ENCODE data around the gene TMTC1. TPM values are rescaled to one million over a fixed set of nuclear protein-coding genes. Genes with fewer than 3 reads are reported as not detected.

The TMTC1 gene
- total RNA-seq, 1 experiment from 2014 or later, result 12.7 TPM

DNA sequence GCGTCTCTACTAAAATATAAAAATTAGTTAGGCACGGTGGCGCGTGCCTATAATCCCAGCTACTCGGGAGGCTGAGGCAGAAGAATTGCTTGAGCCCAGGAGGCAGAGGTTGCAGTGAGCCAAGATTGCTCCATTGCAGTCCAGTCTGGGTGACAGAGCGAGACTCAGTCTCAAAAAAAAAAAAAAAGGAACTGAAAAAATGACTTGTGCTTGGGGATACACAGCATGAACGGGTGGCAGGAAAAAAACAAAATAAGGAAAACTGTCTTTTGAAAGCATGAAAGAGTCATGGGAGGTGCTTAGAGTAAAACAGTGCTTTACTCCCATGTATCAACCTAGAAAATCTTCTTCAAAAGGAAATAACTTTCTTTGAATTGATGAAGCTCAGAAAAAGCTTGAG, 80.8 kb downstream of the TMTC1 start:
- DNase-seq (ENCODE audit: low read depth, low spot score), result no peak
- in situ Hi-C loops (cut with HindIII; ENCODE audit: low pct_unique_long_range_greater_than_20kb, low sequenced_read_pairs), result no loop called here

DNA sequence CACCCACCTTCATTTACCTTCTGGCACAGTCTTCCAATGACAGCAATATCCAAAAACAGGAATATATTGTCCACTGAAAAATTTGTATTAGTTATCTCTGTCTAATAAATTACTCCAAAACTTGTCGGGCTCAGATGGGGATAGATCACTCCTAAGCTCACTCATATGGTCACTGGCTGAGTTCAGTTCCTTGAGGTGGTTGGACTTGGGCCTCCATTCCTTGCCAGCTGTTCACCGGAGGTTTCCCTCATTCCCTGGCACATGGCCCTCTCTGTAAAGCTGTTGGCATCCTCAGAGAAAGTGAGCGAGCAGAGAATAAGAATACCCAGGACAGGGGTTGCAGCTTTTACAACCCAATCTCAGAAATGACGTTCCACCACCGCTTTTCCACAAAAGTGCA, 81.5 kb downstream of the TMTC1 start:
- DNase-seq (ENCODE audit: low read depth, low spot score), result no peak
- in situ Hi-C loops (cut with HindIII; ENCODE audit: low pct_unique_long_range_greater_than_20kb, low sequenced_read_pairs), result no loop called here

DNA sequence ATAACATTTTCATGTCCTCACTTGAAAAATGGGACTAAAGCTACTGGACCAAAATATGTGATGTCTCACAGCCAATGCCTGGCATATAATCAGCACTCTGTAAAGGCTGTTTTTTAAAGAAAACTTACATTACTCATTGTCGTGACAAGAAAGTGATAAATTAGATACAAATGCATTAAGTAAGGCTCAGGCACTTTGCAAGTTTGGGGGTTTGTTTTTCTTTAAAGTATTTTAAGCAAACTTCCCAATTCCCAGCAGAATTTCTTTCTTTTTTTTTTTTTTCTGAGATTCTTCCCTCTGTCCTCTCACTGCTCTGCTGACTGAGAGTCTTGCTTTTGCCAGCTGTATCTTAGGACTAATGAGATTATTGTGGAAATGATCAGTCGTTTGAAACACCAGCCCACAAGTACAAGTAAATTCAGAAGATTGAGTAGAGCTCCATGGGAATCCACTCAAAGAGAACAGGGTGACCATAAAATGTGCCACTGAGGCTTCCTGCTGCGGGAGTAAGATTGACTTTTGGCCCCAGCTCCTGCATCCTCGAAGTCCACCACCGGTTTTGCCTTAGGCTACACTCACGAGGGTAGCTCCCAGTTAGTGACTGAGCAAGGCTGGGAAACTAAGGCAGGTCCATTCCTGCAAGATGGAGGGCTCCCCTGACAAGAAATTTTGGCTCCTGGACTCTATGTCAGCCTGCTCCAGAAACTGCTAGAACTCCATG, 82.8 kb downstream of the TMTC1 start:
- in situ Hi-C loops (cut with HindIII; ENCODE audit: low pct_unique_long_range_greater_than_20kb, low sequenced_read_pairs), result no loop called here
- DNase-seq (ENCODE audit: low read depth, low spot score), result no peak

- in situ Hi-C loops (cut with HindIII; ENCODE audit: low pct_unique_long_range_greater_than_20kb, low sequenced_read_pairs), result no loop called here
- no peak for DNase-seq (ENCODE audit: low read depth, low spot score)
These were observed 85.0 kb downstream of the TMTC1 start for GRCh38 chr12:29698756-29699155.

GRCh38 chr12:29695800-29696199, 87.9 kb downstream of the TMTC1 start:
- no peak for DNase-seq (ENCODE audit: low read depth, low spot score)
- in situ Hi-C loops (cut with HindIII; ENCODE audit: low pct_unique_long_range_greater_than_20kb, low sequenced_read_pairs), result no loop called here

DNA sequence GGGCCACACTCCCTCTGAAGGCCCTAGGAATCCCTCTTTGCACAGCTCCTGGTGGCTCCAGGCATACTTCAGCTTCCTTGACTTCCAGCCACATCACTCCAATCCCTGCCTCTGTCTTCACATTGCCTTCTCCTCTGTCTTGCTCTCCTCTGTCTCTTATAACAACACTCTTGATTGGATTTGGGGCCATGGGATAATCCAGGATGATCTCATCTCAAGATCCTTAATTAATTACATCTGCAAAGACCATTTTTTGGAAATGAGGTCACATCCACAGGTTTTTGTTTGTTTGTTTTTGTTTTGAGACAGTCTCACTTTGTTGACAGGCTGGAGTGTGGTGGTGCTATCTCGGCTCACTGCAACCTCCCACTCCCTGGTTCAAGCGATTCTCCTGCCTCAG, 88.7 kb downstream of the TMTC1 start:
- no peak for DNase-seq (ENCODE audit: low read depth, low spot score)

GRCh38 chr12:29694002-29694401, 89.7 kb downstream of the TMTC1 start:
- DNase-seq (ENCODE audit: low read depth, low spot score), result no peak
- in situ Hi-C loops (cut with HindIII; ENCODE audit: low pct_unique_long_range_greater_than_20kb, low sequenced_read_pairs), result no loop called here

More for the DNA sequence above, 88.7 kb downstream of the TMTC1 start:
- in situ Hi-C loops (cut with HindIII; ENCODE audit: low pct_unique_long_range_greater_than_20kb, low sequenced_read_pairs), result no loop called here

- in situ Hi-C loops (cut with HindIII; ENCODE audit: low pct_unique_long_range_greater_than_20kb, low sequenced_read_pairs), result no loop called here
- no peak for DNase-seq (ENCODE audit: low read depth, low spot score)
These were observed 91.5 kb downstream of the TMTC1 start for GRCh38 chr12:29692237-29692636.

DNA sequence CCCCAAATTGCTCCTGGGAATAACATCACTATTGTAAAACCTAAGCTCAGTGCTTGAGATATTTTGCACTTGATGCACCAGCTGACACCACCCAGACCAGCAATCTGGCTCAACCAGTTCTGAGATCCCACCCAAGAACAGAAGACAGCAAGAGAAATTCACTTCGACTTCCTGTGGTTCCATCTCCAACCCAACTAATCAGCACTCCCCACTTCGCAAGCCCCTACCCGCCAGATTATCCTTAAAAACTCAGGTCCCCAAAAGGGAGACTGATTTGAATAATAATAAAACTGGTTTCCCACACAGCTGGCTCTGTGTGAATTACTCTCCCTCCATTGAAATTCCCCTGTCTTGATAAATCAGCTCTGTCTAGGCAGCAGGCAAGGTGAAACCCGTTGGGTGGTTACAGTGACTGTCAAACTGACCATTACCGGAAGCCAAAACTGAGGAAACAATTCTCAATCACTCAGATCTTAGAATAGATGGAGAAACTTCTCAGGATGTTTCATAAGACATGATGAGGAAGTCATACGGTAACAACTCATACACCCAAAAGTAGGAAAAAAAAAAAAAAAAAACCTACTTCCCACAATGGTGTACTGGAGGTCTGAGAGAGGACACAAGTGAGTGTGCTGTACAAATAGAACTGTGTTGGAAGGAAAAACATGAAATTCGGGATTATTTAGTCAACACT, 92.4 kb downstream of the TMTC1 start:
- no peak for DNase-seq (ENCODE audit: low read depth, low spot score)
- in situ Hi-C loops (cut with HindIII; ENCODE audit: low pct_unique_long_range_greater_than_20kb, low sequenced_read_pairs), result no loop called here

- in situ Hi-C loops (cut with HindIII; ENCODE audit: low pct_unique_long_range_greater_than_20kb, low sequenced_read_pairs), result no loop called here
These were observed 93.0 kb downstream of the TMTC1 start for GRCh38 chr12:29690728-29691127.

GRCh38 chr12:29688914-29689313, 94.8 kb downstream of the TMTC1 start:
- no peak for DNase-seq (ENCODE audit: low read depth, low spot score)
- in situ Hi-C loops (cut with HindIII; ENCODE audit: low pct_unique_long_range_greater_than_20kb, low sequenced_read_pairs), result no loop called here

More at GRCh38 chr12:29690728-29691127, 93.0 kb downstream of the TMTC1 start:
- no peak for DNase-seq (ENCODE audit: low read depth, low spot score)

DNA sequence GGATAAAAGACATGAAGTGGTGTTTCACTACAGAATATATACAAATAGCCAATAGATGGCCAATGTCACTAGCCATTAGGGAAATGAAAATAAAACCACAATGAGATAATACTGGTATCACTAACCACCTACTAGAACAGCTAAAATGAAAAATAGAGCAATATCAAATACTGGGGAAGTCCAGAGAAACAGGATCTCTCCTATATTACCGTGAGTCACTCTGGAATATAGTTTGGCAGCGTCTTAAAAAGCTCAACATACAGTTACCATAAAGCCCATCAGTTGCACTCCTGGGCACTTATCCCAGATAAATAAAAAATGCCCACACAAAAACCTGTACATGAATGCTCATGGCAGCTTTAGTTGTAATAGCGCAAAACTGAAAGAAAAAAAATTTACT, 101.7 kb downstream of the TMTC1 start:
- no peak for DNase-seq (ENCODE audit: low read depth, low spot score)
- in situ Hi-C loops (cut with HindIII; ENCODE audit: low pct_unique_long_range_greater_than_20kb, low sequenced_read_pairs), result no loop called here

- in situ Hi-C loops (cut with HindIII; ENCODE audit: low pct_unique_long_range_greater_than_20kb, low sequenced_read_pairs), result no loop called here
These were observed 102.4 kb downstream of the TMTC1 start for GRCh38 chr12:29681370-29681769.

GRCh38 chr12:29676676-29677075, 107.1 kb downstream of the TMTC1 start:
- in situ Hi-C loops (cut with HindIII; ENCODE audit: low pct_unique_long_range_greater_than_20kb, low sequenced_read_pairs), result no loop called here
- DNase-seq (ENCODE audit: low read depth, low spot score), result no peak

More at GRCh38 chr12:29681370-29681769, 102.4 kb downstream of the TMTC1 start:
- DNase-seq (ENCODE audit: low read depth, low spot score), result no peak

DNA sequence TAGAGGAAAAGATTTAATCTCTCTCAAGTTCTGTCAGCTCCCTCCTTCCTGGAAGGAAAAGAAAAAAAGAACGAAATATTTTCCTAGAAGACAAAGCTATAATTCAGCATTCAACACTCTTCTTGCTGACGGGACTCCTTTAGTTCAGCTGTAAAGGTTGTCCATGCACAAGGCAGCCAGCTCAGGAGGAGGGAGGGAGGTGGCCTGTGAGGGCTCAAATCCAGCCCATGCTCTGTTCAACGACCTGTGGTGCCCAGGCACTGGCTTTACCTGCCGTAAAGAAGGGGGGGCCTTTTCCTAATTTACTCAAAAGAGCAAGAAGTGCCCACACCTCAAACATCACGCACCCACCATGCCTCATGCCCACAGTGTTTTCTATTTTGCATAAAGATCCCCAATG, 109.3 kb downstream of the TMTC1 start:
- no peak for DNase-seq (ENCODE audit: low read depth, low spot score)

DNA sequence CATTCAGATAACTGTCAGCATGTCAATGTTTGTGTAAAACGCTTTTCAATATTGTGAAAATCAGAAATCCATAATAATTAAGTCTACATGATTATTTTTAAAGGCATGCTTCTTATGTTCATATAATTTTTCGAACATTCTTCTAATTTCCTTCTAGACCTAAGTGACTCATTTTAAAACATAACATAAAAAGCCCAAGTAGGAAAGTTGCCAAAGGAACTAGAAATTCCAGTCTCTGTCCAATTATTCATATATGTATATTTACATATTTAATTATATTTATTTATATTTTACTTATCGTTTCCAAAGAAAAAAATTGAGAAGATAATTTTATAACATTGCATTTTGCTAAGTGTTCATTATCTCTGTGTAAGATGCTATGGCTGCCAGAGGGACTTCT, 110.4 kb downstream of the TMTC1 start:
- in situ Hi-C loops (cut with HindIII; ENCODE audit: low pct_unique_long_range_greater_than_20kb, low sequenced_read_pairs), result no loop called here

More for the DNA sequence above, 109.3 kb downstream of the TMTC1 start:
- in situ Hi-C loops (cut with HindIII; ENCODE audit: low pct_unique_long_range_greater_than_20kb, low sequenced_read_pairs), result no loop called here

DNA sequence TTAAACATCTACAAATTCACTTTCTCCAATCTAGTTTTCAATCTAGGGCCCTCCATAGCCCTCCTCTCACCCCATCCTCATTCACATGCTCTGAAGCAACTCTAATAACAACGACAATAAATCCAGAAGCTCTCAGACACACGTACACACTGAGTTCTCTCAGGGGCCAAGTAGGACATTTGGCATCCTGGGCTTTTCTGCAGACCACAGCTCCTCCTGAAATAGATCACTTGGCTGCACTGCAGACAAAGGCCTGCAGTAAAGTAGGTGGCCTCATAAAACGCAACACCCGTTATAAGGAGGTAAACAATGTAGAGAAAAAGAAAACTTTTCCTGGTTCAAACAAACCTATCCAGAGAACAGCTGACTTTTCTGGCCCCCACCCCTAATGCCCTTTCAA, 111.2 kb downstream of the TMTC1 start:
- no peak for DNase-seq (ENCODE audit: low read depth, low spot score)
- in situ Hi-C loops (cut with HindIII; ENCODE audit: low pct_unique_long_range_greater_than_20kb, low sequenced_read_pairs), result no loop called here

More for the DNA sequence above, 110.4 kb downstream of the TMTC1 start:
- DNase-seq (ENCODE audit: low read depth, low spot score), result no peak

DNA sequence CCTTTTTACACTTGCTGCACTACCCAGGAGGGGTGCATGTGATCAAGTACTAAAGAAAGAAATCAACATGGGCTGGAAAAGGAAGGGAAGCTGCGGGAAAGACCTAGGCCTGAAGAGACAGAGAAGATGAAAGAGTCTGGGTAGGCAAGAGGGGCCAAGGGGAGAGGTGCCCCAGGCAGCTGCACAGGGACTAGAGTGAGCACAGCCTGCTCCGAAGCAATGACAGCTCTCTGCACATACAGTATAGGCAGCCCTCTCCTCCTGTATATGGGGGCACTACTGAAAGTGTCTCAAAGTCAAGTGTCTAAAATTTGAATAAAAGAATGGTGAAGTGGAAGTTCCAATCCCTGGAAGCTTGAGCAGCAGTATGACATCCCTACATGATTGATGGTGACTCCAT, 112.0 kb downstream of the TMTC1 start:
- DNase-seq (ENCODE audit: low read depth, low spot score), result no peak
- in situ Hi-C loops (cut with HindIII; ENCODE audit: low pct_unique_long_range_greater_than_20kb, low sequenced_read_pairs), result no loop called here

GRCh38 chr12:29667011-29667410, 116.7 kb downstream of the TMTC1 start:
- no peak for DNase-seq (ENCODE audit: low read depth, low spot score)
- in situ Hi-C loops (cut with HindIII; ENCODE audit: low pct_unique_long_range_greater_than_20kb, low sequenced_read_pairs), result no loop called here

All from SK-MEL-5 (cell line).